K562 (cell line): ENCODE measurements around the gene HLA-DMB. TPM values are rescaled to one million over a fixed set of nuclear protein-coding genes. Genes with fewer than 3 reads are reported as not detected.

Source experiments
- ARID1B ChIP-seq: fragments of 450-650 bp; IDR thresholded peaks from 2 replicates; pipeline ENCODE4 v1.6.1; 2016; ENCODE audit warnings: antibody characterized with exemption, mild to moderate bottlenecking, inconsistent platforms
- BDP1 ChIP-seq: IDR thresholded peaks from 3 replicates; pipeline ENCODE4 v1.6.1; 2011; ENCODE audit not compliant: insufficient read length, insufficient read depth
- CBX1 ChIP-seq: sonication (generic); IDR thresholded peaks from 2 replicates; pipeline ENCODE4 v1.6.1; 2016; ENCODE audit warnings: antibody characterized with exemption, low read depth, mild to moderate bottlenecking
- CHCHD3 ChIP-seq: fragments of 250-450 bp; sonication (Bioruptor Pico); IDR thresholded peaks from 2 replicates; pipeline ENCODE4 v2.1.2; 2022; ENCODE audit warnings: mild to moderate bottlenecking
- CTCF ChIP-seq, 3 experiments: IDR thresholded peaks in 2 of 3; conservative IDR thresholded peaks in 1 of 3; 2 replicates each; pipeline ENCODE4 v1.5.1; 2011 to 2012; ENCODE audit warnings: low read length in 3 of 3, mild to moderate bottlenecking in 3 of 3, control low read depth in 2 of 3, improper control_type of control experiment in 1 of 3, inconsistent platforms in 1 of 3, low read depth in 1 of 3, mixed read lengths in 1 of 3, moderate library complexity in 1 of 3; ENCODE audit not compliant: insufficient read depth in 2 of 3
- CXXC5 ChIP-seq: fragments of 250-450 bp; sonication (Bioruptor Pico); IDR thresholded peaks from 2 replicates; pipeline ENCODE4 v1.8.0; 2022; ENCODE audit warnings: inconsistent platforms, mild to moderate bottlenecking, moderate library complexity
- FOXJ3 ChIP-seq: sonication (generic); formaldehyde crosslinking; IDR thresholded peaks from 2 replicates; pipeline ENCODE4 v1.4.0; 2020; ENCODE audit warnings: mild to moderate bottlenecking, missing genetic modification reagents
- LARP7 ChIP-seq: fragments of 450-650 bp; IDR thresholded peaks from 2 replicates; pipeline ENCODE4 v1.6.1; 2016
- NR2F6 ChIP-seq: fragments of 450-650 bp; formaldehyde crosslinking; IDR thresholded peaks from 2 replicates; pipeline ENCODE4 v1.4.0; 2020; ENCODE audit warnings: mild to moderate bottlenecking
- SP1 ChIP-seq: sonication (generic); formaldehyde crosslinking; IDR thresholded peaks from 2 replicates; pipeline ENCODE4 v1.8.1; 2022; ENCODE audit warnings: mild to moderate bottlenecking, missing genetic modification reagents
- SRSF9 ChIP-seq: fragments of 200-400 bp; formaldehyde crosslinking; IDR thresholded peaks from 2 replicates; pipeline ENCODE4 v1.6.1; 2017; ENCODE audit warnings: low read depth, low read length, borderline replicate concordance
- STAT5B ChIP-seq: fragments of 250-450 bp; sonication (Bioruptor Pico); IDR thresholded peaks from 2 replicates; pipeline ENCODE4 v1.8.0; 2021; ENCODE audit warnings: mild to moderate bottlenecking, inconsistent platforms
- TFAM ChIP-seq: fragments of 250-450 bp; sonication (Bioruptor Pico); conservative IDR thresholded peaks from 2 replicates; pipeline ENCODE4 v1.5.0; 2021; ENCODE audit warnings: mild to moderate bottlenecking, moderate library complexity
- XRCC3 ChIP-seq: fragments of 450-650 bp; IDR thresholded peaks from 2 replicates; pipeline ENCODE4 v1.6.1; 2017; ENCODE audit warnings: mild to moderate bottlenecking, moderate library complexity
- ZBTB17 ChIP-seq: fragments of 450-650 bp; formaldehyde crosslinking; IDR thresholded peaks from 2 replicates; pipeline ENCODE4 v1.4.0; 2020; ENCODE audit warnings: mild to moderate bottlenecking
- ZBTB7A ChIP-seq: IDR thresholded peaks from 2 replicates; pipeline ENCODE4 v1.6.1; 2011; ENCODE audit warnings: low read depth, mild to moderate bottlenecking, low read length, moderate library complexity, borderline replicate concordance; ENCODE audit not compliant: control insufficient read depth
- ZNF121 ChIP-seq: sonication (generic); formaldehyde crosslinking; conservative IDR thresholded peaks from 2 replicates; pipeline ENCODE4 v1.8.0; 2022; ENCODE audit warnings: missing genetic modification reagents
- ZNF175 ChIP-seq: fragments of 200-800 bp; sonication (Bioruptor generic); IDR thresholded peaks from 2 replicates; pipeline ENCODE4 v1.6.1; 2016; ENCODE audit warnings: low read depth, mild to moderate bottlenecking, missing genetic modification characterization, missing compliant biosample characterization
- ZNF23 ChIP-seq: fragments of 250-450 bp; sonication (Bioruptor Pico); IDR thresholded peaks from 2 replicates; pipeline ENCODE4 v1.4.0; 2020; ENCODE audit warnings: mild to moderate bottlenecking
- ZNF253 ChIP-seq: fragments of 250-450 bp; sonication (Bioruptor Pico); conservative IDR thresholded peaks from 2 replicates; pipeline ENCODE4 v1.6.1; 2021; ENCODE audit warnings: mild to moderate bottlenecking
- ZNF41 ChIP-seq: fragments of 250-450 bp; sonication (Bioruptor Pico); conservative IDR thresholded peaks from 2 replicates; pipeline ENCODE4 v1.4.0; 2020; ENCODE audit warnings: mild to moderate bottlenecking
- polyA plus RNA-seq, 8 experiments: library from polyadenylated mRNA; depleted of rRNA in 4 of 8; stranded (reverse) in 5 of 8; unstranded in 3 of 8; fragments of >200 nt; fragmentation: Nextera tagmentation in 2 of 8; fragmentation: Illumina TruSeq in 1 of 8; extraction: Ambion mirVana in 2 of 8; extraction: Trizol in 1 of 8; gene quantifications; 2 replicates each; pipeline versions ENCODE4 v1.2.1 to v1.2.3, GENCODE V29; 2011 to 2014; ENCODE audit warnings: inconsistent platforms in 1 of 8, missing spikeins in 1 of 8
- total RNA-seq, 7 experiments: library from RNA; depleted of rRNA in 6 of 7; stranded (reverse); fragments of >200 nt in 6 of 7; fragmentation: Illumina TruSeq in 2 of 7; extraction: Trizol in 2 of 7; gene quantifications; 2 replicates each; pipeline versions ENCODE4 v1.2.1 to v1.2.3, GENCODE V29; 2011 to 2021; ENCODE audit warnings: low replicate concordance in 1 of 7
- TF ChIP-seq, protein P1 (sequence below): sonication (generic); formaldehyde crosslinking; IDR thresholded peaks from 2 replicates; pipeline ENCODE4 v1.8.0; 2023; ENCODE audit warnings: mild to moderate bottlenecking, missing genetic modification reagents

Gene HLA-DMB
- total and polyA plus RNA-seq, 9 of the 15 experiments (the other 6 are each of a cell fraction or from before 2014, with no cell fraction given) = 0.38 TPM; not detected in 8

GRCh38 chr6:32967151-32968091 is 26.6 kb upstream of the HLA-DMB start (continued):
- TF ChIP-seq ZBTB7A (peak; percentile 56; the same call in 1 of the 2 replicates), STAT5B (CRISPR knock-in tag) (no peak), ZNF121 (CRISPR knock-in tag) (no peak), ZNF253 (CRISPR knock-in tag) (no peak), NR2F6 (CRISPR knock-in tag) (no peak), CXXC5 (CRISPR knock-in tag) (no peak), SRSF9 (no peak), CTCF (IDR thresholded peaks at IDR 0.05 in 2 of 3, conservative IDR thresholded peaks at IDR 0.05 in 1 of 3; ENCODE audit: insufficient read depth in 2 of 3, low read depth in 1 of 3, low read length in 3 of 3) (peak; percentile 78 to 87 (median 87)), XRCC3 (no peak), ZNF175 (CRISPR knock-in tag) (peak; percentile 30; the same call in 1 of the 2 replicates), CBX1 (no peak), ZNF23 (CRISPR knock-in tag) (no peak), SP1 (CRISPR knock-in tag) (no peak; the same call in 1 of the 2 replicates), LARP7 (no peak; the same call in 1 of the 2 replicates), FOXJ3 (CRISPR knock-in tag) (no peak), ZBTB17 (CRISPR knock-in tag) (no peak), ZNF41 (CRISPR knock-in tag) (no peak), ARID1B (no peak; the same call in 1 of the 2 replicates), CHCHD3 (CRISPR knock-in tag) (no peak), TFAM (CRISPR knock-in tag) (no peak), BDP1 (no peak)
- TF ChIP-seq, protein P1, sequence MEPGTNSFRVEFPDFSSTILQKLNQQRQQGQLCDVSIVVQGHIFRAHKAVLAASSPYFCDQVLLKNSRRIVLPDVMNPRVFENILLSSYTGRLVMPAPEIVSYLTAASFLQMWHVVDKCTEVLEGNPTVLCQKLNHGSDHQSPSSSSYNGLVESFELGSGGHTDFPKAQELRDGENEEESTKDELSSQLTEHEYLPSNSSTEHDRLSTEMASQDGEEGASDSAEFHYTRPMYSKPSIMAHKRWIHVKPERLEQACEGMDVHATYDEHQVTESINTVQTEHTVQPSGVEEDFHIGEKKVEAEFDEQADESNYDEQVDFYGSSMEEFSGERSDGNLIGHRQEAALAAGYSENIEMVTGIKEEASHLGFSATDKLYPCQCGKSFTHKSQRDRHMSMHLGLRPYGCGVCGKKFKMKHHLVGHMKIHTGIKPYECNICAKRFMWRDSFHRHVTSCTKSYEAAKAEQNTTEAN (CRISPR knock-in tag) = no peak
